ENCODE data around the gene FHOD1. TPM values are rescaled to one million over a fixed set of nuclear protein-coding genes. Genes with fewer than 3 reads are reported as not detected.
A peak's percentile ranks its signal among the peaks of the same experiment; 100 is the strongest.

The FHOD1 gene
- total RNA-seq, 4 donors from 2014 or later = 7.7 to 28.8 (median 15.3) TPM

DNA sequence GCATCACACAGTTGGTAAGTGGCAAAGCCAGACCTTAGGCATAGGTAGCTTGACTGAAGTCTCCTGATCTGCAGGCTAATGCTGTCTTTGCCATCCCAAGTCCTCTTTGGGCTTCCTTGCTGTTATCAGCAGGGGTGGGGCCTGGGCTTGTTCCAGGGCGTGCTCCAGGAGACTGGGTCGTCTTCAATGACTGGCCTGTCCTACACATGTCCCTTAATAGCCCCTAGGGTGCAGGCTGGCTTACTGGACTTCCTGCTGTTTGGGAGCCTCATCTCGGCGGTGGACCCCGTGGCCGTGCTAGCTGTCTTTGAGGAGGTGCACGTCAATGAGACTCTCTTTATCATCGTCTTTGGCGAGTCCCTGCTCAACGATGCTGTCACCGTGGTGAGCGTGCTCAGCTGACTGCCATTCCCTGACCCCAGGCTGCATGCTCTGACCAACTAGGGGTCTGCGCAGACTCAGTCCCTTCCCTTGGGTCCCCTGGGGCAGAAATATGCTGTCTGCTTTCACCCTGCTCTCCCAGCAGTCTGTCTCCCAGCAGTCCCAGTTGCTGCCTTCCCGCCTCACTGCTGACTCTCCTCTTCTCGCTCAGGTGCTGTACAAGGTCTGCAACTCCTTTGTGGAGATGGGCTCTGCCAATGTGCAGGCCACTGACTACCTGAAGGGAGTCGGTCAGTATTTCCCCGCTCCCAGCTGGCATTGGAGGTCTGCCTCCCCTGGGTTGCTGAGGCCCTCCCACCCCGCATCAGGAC, 7.7 kb upstream of the FHOD1 start:
- Histone ChIP-seq H3K27me3 (peaks cover 8% of the 10 kb centered on the region), H3K4me3 (no peak overlapping the region), H3K36me3 (no peaks in the 10 kb centered on the region), H3K27ac (no peak overlapping the region), H3K4me1 (no peaks in the 10 kb centered on the region), H3K9me3 (no peaks in the 10 kb centered on the region)
- TF ChIP-seq POLR2A (IDR thresholded peaks at IDR 0.05) = no peak
- no peak for TF ChIP-seq POLR2AphosphoS5 (IDR thresholded peaks at IDR 0.05)
- TF ChIP-seq EP300 (IDR thresholded peaks at IDR 0.05) = no peak
- TF ChIP-seq CTCF (IDR thresholded peaks at IDR 0.05) = no peak
- 90% methylated on average over 9 of the region's 18 CpGs for WGBS
- DNase-seq (ENCODE audit: low spot score in 2 of 2) = peak in 1 of 2 donors; percentile 46

GRCh38 chr16:67252609-67253497, 5.6 kb upstream of the FHOD1 start:
- WGBS = 75% methylated on average over 4 of the region's 4 CpGs
- Histone ChIP-seq H3K4me1 (peaks cover 16% of the 10 kb centered on the region), H3K27ac (no peak overlapping the region), H3K27me3 (peaks cover 27% of the 10 kb centered on the region), H3K4me3 (no peak overlapping the region), H3K9me3 (no peaks in the 10 kb centered on the region), H3K36me3 (no peaks in the 10 kb centered on the region)
- TF ChIP-seq POLR2A (IDR thresholded peaks at IDR 0.05) = no peak
- TF ChIP-seq POLR2AphosphoS5 (IDR thresholded peaks at IDR 0.05) = no peak
- no peak for TF ChIP-seq EP300 (IDR thresholded peaks at IDR 0.05)
- no peak for TF ChIP-seq CTCF (IDR thresholded peaks at IDR 0.05)
- peak in 1 of 2 donors; percentile 51 for DNase-seq (ENCODE audit: low spot score in 2 of 2)

GRCh38 chr16:67250045-67250327, 2.7 kb upstream of the FHOD1 start:
- Histone ChIP-seq H3K36me3 (no peaks in the 10 kb centered on the region), H3K9me3 (no peaks in the 10 kb centered on the region), H3K27ac (no peak overlapping the region), H3K27me3 (peaks cover 27% of the 10 kb centered on the region), H3K4me1 (peaks cover 45% of the 10 kb centered on the region), H3K4me3 (no peak overlapping the region)
- 70% methylated on average over 4 of the region's 4 CpGs for WGBS
- no peak for DNase-seq (ENCODE audit: low spot score in 2 of 2)
- TF ChIP-seq POLR2A (IDR thresholded peaks at IDR 0.05) (no peak), CTCF (IDR thresholded peaks at IDR 0.05) (no peak), EP300 (IDR thresholded peaks at IDR 0.05) (no peak), POLR2AphosphoS5 (IDR thresholded peaks at IDR 0.05) (no peak)

DNA sequence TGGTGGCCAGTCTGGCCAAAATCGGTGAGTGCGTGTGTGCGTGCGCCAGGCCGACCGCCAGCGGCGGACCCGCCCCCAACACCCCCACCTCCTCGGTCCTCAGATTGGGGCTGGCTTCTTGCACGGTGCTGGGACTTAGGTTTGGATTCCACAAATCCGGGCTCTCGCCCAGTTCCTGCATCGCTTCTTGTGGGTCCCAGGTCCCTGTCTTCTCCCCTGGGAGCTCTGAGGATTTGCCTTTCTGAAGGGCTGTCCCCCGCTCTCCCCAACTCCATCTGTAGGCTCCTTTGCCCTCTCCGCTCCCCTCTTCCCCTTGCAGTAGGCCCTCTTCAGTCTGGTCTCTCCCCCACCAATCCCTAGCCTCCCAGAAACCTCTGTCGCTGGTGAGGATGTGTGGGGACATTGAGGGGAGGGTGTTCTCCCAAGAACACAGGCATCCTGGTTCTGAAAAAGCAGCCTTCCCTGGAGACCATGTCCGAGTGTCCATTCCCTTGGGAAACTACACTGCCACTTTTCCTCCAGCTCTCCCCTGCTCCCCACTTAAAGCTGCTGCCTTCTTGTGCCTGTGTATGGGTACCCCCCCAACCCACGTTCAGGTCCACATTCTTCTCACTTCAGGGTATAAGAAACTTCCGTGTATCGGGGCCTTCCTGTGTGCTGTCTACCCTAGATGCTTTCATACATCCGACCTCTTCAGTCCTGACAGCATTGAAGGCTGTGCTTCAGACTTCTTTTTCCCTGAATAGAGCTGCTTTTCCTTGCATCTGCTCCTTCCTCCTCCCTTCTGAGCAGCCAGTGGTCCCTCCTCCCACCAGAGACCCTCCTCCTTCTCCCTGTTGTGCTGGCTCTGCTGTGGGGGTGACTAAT, 2.1 kb upstream of the FHOD1 start:
- H3K27me3 ChIP-seq = peaks cover 27% of the 10 kb centered on the region
- WGBS = 49% methylated on average over 7 of the region's 22 CpGs
- H3K36me3 ChIP-seq = no peaks in the 10 kb centered on the region
- no peak overlapping the region for H3K27ac ChIP-seq
- DNase-seq (ENCODE audit: low spot score in 2 of 2) = no peak
- peak overlapping the region; percentile 89 for H3K4me3 ChIP-seq
- H3K4me1 ChIP-seq = peaks cover 51% of the 10 kb centered on the region
- H3K9me3 ChIP-seq = no peaks in the 10 kb centered on the region
- TF ChIP-seq POLR2AphosphoS5 (IDR thresholded peaks at IDR 0.05) = no peak
- TF ChIP-seq EP300 (IDR thresholded peaks at IDR 0.05) = no peak
- no peak for TF ChIP-seq POLR2A (IDR thresholded peaks at IDR 0.05)
- no peak for TF ChIP-seq CTCF (IDR thresholded peaks at IDR 0.05)

All from suprapubic skin (tissue), 4 donors.